GM18951 (cell line): Measurements from ENCODE around the gene STX4.
"Not testable (repeated sequence)": the region's sequence is repeated elsewhere in the genome, so short reads cannot be mapped to it uniquely, and the experiment has no call there.

Experiments
- POLR2A ChIP-seq: IDR thresholded peaks from 4 replicates; pipeline ENCODE4 v1.6.1; 2011; ENCODE audit warnings: mild to moderate bottlenecking; ENCODE audit not compliant: insufficient read length, insufficient read depth; ENCODE audit errors: extremely low read depth
- in situ Hi-C: fragments of 300-500 bp; cut with MboI; formaldehyde crosslinking; loops from one replicate; pipeline ENCODE4 v1.12.0; 2022; ENCODE audit warnings: low sequenced_read_pairs, mixed read lengths, inconsistent platforms; ENCODE audit not compliant: unreplicated experiment

The STX4 gene

GRCh38 chr16:31002862-31003341 is 30.5 kb upstream of the STX4 start:
- TF ChIP-seq POLR2A, result no peak
- in situ Hi-C loops, result no loop called here

DNA sequence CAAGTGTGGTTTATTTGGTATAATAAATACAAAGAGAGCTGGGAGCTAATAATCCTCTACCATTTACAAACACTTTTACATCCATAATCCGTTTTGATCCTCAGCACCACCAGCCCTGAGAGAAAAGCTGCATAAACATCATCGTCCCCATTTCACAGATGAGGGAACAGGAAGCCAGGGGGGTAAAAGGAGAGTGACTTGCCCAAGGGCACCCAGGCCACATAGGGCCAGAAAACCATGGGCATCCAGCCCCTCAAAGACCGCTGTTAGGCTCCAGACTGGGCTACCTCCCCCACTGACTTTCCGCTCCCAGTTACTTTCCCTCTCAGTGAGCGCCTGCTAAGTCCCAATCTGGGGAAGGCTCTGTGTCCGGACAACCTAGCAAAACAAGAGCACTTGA is 29.6 kb upstream of the STX4 start:
- in situ Hi-C loops, result no loop called here
- TF ChIP-seq POLR2A, result no peak

GRCh38 chr16:31004658-31005057 is 28.7 kb upstream of the STX4 start:
- TF ChIP-seq POLR2A, result no peak
- in situ Hi-C loops, result no loop called here

DNA sequence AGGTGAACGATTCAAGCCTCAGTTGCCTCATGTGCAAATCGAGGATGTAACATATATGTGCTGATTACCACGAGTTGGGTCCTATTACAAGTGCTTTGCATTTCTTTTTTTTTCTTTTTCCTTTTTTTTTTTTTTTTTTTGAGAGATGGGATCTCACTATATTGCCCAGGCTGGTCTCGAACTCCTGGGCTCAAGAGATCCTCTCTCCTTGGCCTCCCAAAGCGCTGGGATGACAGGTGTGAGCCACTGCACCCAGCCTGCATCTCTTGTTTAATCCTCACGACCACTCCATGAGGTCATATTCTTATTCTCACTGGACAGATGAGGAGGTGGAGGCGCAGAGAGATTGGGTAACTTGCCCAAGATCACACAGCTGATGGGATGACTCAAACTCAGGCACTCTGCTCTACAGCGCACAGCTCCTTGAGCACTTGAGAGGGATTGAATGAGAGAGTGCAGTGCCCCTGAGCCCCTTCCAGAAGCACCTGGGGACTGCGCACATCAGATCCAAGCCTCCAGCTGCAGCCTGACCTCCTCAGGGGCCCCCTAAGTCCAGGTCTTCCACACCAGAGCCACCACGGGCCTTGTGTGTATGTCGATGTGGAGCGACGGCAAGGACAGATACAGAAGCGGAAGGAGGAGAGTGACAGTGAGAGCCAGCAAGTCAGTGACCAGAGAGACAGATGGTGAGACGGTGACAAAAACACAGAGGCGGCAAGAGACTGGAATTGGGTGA is 27.8 kb upstream of the STX4 start:
- no peak for TF ChIP-seq POLR2A
- in situ Hi-C loops, result no loop called here

DNA sequence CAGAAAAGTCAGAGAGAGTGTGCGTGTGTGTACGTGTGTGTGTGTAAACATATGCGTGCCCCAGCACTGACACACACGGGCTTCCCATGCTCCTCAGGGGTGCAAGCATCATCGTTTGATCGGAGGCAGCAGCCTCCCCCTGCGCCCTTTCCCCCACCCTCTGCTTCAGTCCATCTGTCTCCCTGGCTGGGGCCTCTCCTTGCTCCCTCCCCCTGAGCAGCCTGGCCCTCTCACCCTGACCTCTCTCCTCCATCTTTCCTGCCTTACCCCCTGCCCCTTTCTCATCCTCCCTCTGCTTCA is 27.3 kb upstream of the STX4 start:
- in situ Hi-C loops, result no loop called here

DNA sequence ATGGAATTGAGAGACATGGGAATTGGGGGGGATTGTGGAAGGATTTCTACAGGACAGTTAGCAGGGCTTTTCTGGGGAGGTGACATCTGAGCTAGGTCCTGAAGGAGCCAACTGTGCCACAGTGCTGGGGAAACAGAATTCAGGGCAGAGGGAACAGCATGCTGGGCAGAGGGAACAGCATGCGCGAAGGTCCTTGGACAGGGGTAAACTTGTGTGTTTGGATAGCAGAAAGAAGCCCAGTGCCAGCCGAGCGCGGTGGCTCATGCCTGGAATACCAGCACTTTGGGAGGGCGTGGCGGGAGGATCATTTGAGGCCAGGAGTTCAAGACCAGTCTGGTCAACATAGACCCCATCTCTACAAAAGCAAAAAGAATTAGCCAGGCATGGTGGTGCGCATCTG is 26.8 kb upstream of the STX4 start:
- in situ Hi-C loops, result no loop called here
- no peak for TF ChIP-seq POLR2A

More for the DNA sequence above, 27.3 kb upstream of the STX4 start:
- TF ChIP-seq POLR2A, result no peak

DNA sequence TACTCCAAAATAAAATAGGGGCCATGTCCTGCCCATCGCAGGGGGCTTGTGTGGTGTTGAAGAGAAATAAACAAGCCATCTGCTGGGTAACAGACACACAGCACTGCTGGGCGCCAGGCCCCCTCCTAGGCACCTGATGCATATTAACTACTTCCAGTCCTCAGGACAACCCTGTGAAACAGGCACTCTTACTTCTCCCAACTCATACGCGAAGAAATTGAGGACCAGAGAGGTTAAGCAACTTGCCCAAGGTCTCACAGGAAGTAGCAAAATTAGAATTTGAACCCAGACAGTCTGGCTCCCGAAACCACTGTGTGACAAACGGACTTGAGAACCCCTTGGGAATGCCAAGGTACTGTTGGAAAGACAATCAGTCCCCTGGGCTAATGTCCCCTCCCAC is 25.7 kb upstream of the STX4 start:
- no peak for TF ChIP-seq POLR2A
- in situ Hi-C loops, result no loop called here

- no peak for TF ChIP-seq POLR2A
- in situ Hi-C loops, result no loop called here
Measured at GRCh38 chr16:31008149-31008548, 25.2 kb upstream of the STX4 start.

DNA sequence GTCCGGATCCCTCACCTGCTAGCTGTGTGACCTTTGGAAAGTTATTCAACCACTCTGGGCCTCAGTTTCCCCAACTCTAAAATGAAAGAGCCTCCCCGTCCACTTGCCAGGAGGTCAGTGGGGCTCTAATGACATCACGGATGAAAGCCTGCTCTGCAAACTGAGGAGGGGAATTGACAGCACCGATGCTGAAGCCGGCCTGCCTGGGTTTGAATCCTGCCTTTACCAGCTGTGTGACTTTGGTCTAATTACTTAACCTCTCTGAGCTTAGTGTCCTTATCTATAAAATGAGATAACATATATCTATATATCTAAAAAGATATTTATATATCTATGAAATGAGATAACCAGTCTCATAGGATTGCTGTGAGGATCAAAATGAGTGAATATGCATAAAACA is 24.8 kb upstream of the STX4 start:
- no peak for TF ChIP-seq POLR2A
- in situ Hi-C loops, result no loop called here

- in situ Hi-C loops, result no loop called here
- no peak for TF ChIP-seq POLR2A
Measured at GRCh38 chr16:31009120-31009519, 24.2 kb upstream of the STX4 start.

- TF ChIP-seq POLR2A, result no peak
- in situ Hi-C loops, result no loop called here
Measured at GRCh38 chr16:31009894-31010584, 23.3 kb upstream of the STX4 start.

DNA sequence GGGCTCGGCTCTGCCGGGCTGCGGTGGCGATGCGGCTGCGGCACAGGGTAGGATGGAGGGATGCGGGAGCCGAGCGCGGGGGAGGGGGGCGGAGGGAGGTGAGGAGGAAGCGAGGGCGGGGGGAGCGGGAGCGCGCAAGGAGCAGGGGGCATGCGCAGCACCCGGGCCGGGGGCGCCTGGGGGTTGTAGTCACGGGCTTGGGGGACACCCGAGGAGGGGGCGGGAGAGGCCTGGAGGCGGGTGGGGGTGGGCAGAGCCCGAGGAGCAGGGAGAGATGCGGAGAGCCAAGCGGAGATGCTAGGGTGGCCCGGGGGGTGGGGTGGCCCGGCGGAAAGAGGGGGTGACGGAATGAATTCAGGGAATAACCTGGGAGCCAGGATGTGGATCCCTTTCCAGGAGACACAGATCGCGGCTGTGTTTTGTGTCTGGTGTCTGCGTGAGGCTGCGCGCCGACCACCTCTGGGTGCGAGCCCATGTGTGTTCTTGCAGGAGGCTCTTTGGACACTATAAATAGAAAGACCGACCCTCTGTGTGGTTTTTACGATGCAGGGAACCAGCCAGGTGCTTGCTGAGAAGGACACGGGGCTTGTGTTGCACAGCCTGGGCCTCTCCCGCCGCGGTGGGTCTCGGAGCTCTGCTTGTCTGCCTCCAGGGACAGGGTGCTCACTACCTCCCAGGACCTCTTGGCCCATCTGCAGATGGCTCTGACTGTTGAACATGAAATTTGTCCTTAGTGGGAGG is 22.6 kb upstream of the STX4 start, which contains the start of gene STX1B:
STX1B (minus strand) TSS at position 54 of the 741 bp plus-strand sequence. CDS start 242 bp downstream, outside the sequence.
- in situ Hi-C loops, result no loop called here
- TF ChIP-seq POLR2A, result no peak

GRCh38 chr16:31011815-31012214 is 21.5 kb upstream of the STX4 start:
- in situ Hi-C loops, result not testable (repeated sequence)

DNA sequence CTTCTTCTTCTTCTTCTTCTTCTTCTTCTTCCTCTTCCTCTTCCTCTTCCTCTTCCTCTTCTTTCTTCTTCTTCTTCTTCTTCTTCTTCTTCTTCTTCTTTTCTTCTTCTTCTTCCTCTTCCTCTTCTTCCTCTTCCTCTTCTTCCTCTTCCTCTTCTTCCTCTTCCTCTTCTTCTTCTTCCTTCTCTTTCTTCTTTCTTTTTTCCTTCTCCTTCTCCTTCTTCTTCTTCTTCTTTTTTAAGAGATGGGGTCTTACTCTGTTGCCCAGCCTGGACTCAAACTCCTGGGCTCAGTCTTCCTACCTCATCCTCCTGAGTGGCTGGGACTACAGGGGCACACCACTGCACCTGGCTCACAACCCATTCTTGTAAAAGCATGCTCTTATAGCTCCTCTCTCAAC is 20.1 kb upstream of the STX4 start:
- in situ Hi-C loops, result not testable (repeated sequence)
